Measurements from ENCODE around the gene RNF5.

- no peak for TF ChIP-seq EZH2 (optimal IDR thresholded peaks at IDR 0.05; ENCODE audit: low read depth, low read length)
- TF ChIP-seq, protein P1, sequence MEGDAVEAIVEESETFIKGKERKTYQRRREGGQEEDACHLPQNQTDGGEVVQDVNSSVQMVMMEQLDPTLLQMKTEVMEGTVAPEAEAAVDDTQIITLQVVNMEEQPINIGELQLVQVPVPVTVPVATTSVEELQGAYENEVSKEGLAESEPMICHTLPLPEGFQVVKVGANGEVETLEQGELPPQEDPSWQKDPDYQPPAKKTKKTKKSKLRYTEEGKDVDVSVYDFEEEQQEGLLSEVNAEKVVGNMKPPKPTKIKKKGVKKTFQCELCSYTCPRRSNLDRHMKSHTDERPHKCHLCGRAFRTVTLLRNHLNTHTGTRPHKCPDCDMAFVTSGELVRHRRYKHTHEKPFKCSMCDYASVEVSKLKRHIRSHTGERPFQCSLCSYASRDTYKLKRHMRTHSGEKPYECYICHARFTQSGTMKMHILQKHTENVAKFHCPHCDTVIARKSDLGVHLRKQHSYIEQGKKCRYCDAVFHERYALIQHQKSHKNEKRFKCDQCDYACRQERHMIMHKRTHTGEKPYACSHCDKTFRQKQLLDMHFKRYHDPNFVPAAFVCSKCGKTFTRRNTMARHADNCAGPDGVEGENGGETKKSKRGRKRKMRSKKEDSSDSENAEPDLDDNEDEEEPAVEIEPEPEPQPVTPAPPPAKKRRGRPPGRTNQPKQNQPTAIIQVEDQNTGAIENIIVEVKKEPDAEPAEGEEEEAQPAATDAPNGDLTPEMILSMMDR (IDR thresholded peaks at IDR 0.05; ENCODE audit: low read length): no peak
- no peak for TF ChIP-seq EZH2phosphoT487 (IDR thresholded peaks at IDR 0.05; ENCODE audit: low read length)
These were observed 5.4 kb downstream of the RNF5 start for GRCh38 chr6:32183483-32184083.

Data from MM.1S (cell line).